GM19438 (cell line): Measurements from ENCODE around the gene FCHO2.

Source experiments
- ATAC-seq: cut with Tn5 transposase; IDR thresholded peaks from one replicate; pipeline ENCODE4 v1.9.1; 2021; ENCODE audit warnings: low read depth; ENCODE audit not compliant: unreplicated experiment

The FCHO2 gene

GRCh38 chr5:73131711-73132425, 176.0 kb downstream of the FCHO2 start:
- no peak for ATAC-seq

DNA sequence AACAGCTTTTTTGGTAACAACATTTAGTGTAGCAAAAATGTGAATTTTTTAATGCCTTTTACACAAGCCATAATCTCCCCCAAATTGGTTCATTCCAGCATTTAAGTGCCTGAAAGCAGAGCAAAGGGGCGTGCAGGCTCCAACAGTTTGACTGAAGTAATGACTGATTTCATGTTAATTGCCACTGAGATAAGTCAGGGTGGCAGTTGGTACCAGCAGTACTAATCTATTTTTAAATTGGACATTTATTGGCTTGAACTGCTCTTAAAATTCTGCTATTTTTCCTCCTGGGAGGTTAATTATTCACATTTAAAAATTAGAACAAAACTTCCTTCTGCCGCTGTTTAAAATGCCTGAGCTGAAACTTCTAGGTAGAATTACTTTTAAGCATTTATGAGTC, 176.9 kb downstream of the FCHO2 start:
- no peak for ATAC-seq

GRCh38 chr5:73135021-73135420, 179.2 kb downstream of the FCHO2 start:
- no peak for ATAC-seq

- ATAC-seq: no peak
These were observed 179.7 kb downstream of the FCHO2 start for GRCh38 chr5:73135429-73136054.

DNA sequence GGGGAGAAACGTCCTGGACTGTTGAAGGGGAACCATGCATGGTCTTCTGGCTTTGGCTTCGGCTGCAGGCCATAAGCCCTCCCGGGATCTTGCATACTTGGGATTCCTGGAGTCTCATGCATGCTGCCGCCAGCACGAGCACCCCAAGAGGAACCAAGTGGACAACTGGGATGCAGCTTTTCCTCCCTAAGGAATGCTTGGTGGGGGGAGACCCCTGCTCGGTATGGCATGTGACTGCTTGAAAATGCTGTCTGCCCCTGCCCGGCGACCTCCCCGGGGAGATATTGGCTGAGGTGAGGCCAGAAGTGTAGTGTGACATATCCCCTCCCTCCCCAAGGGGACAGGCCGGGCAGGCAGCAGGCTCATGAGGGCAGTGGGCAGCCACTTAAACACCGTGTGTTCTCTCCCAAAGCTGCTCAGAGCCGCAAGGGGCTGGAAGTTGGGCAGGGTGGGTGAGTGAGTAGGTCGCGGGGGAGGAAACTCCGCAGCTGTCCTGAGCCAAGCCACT, 180.3 kb downstream of the FCHO2 start:
- ATAC-seq: no peak

- ATAC-seq: no peak
These were observed 182.0 kb downstream of the FCHO2 start for GRCh38 chr5:73137563-73138530.

DNA sequence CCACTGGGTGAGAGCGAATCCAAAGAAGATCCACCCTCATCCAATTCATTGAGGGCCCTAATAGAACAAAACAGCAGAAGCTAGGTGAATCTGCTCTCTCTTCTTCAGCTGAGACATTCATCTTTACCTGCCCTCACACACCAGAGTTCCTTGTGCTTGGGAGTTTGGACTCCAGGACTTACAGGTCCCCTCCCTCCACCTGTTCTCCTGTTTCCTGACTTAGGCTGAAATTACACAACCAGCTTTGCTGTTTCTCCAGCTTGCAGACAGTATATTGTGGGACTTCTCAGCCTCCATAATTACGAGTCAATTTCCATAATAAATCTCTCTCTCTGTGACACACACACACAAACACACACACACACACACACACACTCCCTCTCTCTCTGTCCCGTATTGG, 183.6 kb downstream of the FCHO2 start:
- ATAC-seq: no peak
